ENCODE data around the gene HCAR3.

GRCh38 chr12:122672515-122672914 is 44.1 kb downstream of the HCAR3 start:
- TF ChIP-seq POLR2AphosphoS5 (IDR thresholded peaks at IDR 0.05; ENCODE audit: low read depth, low read length) (no peak), POLR2A (IDR thresholded peaks at IDR 0.05; ENCODE audit: low read depth, low read length) (no peak)
